Raji (cell line): ENCODE results near the gene STAMBPL1.

Experiments used
- POLR2A ChIP-seq: IDR thresholded peaks from 2 replicates; pipeline ENCODE4 v1.6.1; 2011; ENCODE audit warnings: low read depth, low read length, control low read depth; ENCODE audit not compliant: insufficient read depth

Gene STAMBPL1

GRCh38 chr10:88923520-88923919 is 43.5 kb downstream of the STAMBPL1 start:
- TF ChIP-seq POLR2A: no peak

DNA sequence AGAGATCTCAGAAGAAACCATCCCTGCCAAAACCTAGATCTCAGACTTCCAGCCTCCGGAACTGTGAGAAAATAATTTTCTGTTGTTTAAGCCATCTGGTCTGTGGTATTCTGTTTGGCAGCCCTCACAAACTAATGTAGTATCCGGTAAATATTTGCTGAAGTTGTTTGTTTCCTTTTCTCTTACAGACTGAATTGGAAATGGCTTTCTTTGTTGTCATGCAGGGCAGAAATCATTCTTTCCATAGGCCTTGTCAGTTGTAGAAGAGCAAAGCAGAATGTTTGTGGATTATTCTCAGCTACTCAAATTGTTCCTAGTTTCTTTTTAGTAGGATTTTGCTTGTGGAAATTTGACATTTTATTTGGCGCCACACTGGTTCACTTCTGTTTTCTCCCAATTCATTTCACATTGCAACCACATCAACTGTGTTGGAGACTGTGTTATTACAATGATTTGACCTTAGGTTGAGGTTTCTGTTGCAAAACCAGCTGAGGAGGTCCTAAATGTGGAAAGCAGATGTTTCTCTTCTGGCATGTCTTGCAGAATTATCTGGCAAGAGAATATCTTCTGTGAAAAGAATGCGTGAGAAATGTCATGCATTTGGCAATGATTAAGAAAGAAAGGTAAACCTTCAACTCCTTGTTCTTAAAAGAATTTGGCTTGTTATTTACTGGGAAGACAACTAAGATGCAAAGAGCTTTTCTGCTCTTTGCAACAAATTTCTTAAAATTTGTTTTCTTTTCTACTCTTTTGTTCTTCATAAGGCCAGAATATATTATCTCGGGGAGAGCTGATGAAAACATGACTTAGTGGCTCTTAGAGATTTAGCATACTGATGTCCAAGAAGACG is 46.7 kb downstream of the STAMBPL1 start:
- no peak for TF ChIP-seq POLR2A

DNA sequence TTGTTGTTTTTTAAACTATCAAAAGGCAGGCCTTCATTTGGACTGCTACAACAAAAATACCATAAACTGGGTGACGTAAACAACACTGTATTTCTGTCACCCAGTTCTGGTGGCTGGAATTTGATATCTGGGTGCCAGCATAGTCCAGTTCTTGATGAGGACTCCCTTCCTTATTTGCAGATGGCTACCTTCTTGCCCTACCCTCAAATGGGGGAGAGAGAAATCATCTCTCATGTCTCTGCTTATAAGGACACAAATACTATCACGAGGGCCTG is 47.3 kb downstream of the STAMBPL1 start:
- no peak for TF ChIP-seq POLR2A

DNA sequence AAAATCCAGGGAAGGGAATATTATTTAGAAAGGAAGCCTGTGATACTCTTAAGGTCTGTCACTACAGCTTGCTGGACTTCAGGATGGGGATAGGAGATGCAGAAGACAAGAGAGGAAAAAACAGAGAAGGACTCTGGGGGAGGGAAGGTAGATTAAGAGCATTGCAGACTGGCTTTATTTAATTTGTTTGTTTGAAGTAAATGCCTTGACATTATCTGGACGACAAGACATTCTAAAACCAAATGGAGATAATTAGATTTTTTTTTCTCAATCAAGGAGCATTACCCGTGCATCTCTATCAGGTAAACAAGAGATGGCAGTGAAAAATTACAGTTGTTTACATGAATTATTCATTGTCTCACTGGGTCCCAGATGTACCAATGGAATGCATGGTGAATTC is 48.2 kb downstream of the STAMBPL1 start:
- TF ChIP-seq POLR2A: no peak

- no peak for TF ChIP-seq POLR2A
Observed at GRCh38 chr10:88931548-88931947, 51.5 kb downstream of the STAMBPL1 start.

DNA sequence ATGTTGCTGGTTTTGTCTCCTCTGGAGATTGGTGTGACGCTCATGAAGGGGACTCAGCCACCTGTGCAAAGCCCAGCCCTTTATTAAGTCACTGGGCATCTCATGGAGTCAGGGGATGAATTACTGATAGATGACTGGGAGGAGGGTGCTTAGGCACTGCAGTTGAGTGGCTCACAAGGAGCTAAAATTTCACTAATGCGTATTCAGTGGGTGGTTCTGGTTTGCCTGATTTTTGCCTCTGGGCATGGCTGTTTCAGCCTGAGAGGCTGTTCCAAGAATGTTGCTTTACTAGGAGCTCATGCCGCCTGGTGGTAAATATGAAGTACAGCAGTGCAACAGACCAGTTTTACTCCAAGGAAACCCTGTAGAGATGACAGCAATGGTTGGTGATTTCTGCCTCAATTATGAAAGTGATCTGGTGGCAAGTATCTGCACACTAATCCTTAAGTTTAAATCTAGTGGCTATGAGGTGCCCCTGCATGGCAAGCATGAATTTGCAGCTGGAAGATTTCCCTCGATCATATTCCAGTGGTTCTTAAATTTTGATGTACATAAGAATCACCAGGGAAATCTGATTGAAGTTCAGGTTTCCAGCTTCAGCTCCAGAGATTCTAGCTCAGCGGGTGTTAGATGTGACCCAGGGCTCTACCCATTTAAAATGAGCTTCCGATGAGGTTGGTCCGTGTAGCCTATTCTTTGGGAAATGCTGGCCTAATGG is 52.7 kb downstream of the STAMBPL1 start:
- no peak for TF ChIP-seq POLR2A

GRCh38 chr10:88933564-88933963 is 53.5 kb downstream of the STAMBPL1 start:
- TF ChIP-seq POLR2A: no peak

DNA sequence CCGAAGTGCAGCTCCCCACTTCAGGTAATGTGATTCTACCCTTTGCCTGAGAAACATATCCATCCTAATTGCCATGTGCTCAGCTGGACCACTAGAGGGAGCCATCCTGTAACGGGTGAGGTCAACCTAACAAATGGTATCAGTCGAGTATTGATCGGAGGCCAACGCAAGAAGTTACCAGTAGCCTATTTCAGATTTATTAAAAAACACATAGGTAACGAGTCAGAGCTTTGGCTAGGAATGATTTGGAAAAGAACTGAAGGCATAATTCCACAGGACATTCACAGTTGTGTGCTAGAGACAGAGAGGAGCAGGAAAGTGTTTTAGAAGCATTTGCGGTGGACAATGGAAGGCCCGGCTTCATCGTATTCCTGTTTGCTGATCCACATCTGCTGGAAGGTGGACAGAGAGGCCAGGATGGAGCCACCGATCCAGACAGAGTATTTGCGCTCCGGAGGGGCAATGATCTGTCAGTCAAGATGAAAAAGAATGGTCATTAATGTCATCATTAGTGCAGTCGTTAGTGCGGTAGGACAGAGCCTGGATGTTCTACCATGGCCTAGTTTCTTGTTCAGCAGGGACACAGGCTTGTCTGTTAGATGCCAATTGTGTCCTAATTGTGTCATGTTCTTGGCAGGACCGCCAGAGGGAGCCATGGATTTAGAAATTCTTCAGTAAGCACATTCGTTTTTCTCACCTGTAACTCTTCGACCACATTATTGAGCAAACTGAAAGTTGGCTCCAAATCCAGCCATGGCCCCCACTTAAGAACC is 55.0 kb downstream of the STAMBPL1 start:
- no peak for TF ChIP-seq POLR2A

DNA sequence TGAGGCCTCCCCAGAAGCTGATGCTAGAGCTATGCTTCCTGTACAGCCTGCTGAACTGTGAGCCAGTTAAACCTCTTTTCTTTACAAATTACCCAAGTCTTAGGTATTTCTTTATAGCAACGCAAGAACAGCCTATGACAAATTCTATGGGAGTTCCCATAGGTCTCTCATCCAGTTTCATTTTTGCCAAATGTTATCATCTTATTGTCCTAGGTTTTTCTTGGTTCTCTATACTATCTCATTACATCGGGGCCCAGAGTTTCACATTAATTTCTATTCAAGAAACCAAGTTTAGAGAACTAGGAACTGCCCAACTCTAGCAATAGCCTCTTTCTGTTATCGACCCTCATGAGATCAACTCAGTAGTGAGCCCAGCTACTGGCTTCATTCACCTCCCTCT is 56.6 kb downstream of the STAMBPL1 start:
- no peak for TF ChIP-seq POLR2A

GRCh38 chr10:88938039-88938438 is 58.0 kb downstream of the STAMBPL1 start:
- TF ChIP-seq POLR2A: no peak

DNA sequence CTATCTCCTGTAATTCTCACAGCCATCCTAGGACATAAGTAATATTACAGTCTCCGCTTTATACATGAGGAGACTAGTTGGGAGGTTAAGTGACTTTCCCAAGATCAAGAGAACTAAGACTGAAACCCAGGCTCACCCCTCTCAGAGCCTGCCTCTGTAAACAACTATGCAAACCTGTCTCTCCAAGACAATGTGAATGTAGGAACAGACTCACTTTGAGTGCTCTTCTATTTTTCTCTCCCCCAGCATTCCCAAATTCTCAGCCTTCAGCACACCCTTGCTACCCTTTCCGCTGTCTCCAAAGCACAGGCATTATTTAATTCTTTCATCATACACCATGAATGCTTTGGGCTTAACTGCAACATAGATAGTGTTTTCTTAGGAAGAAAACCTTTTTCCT is 58.9 kb downstream of the STAMBPL1 start:
- no peak for TF ChIP-seq POLR2A

DNA sequence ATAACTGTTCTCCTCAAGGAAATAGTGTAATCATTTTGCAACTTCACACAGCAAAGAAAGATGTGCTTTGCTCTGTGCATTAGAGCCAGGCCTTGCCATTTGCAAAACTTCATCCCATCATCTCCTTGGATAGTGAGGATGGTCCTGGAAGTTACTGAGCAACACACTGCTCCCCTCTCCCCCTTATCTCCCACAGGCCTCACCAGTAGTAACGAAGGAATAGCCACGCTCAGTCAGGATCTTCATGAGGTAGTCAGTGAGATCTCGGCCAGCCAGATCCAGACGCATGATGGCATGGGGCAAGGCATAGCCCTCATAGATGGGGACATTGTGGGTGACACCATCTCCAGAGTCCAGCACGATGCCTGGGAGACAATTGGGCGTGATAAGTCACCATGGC is 61.0 kb downstream of the STAMBPL1 start:
- no peak for TF ChIP-seq POLR2A

GRCh38 chr10:88943778-88944177 is 63.7 kb downstream of the STAMBPL1 start:
- TF ChIP-seq POLR2A: no peak

- TF ChIP-seq POLR2A: no peak
Observed at GRCh38 chr10:88944813-88945212, 64.8 kb downstream of the STAMBPL1 start.

DNA sequence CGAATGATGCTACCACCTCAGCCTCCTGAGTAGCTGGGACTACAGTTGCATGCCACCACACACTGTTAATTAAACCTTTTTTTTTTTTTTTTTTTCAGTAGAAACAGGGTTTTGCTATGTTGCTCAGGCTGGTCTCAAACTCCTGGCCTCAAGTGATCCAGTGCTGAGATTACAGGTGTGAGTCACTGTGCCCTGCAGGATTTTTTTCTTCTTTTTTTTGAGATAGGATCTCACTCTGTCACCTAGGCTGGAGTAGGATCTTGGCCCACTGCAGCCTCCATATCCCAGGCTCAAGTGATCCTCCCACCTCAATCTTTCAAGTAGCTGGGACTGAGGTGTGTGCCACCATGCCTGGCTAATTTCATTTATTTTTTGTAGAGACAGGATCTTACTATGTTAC is 66.2 kb downstream of the STAMBPL1 start:
- no peak for TF ChIP-seq POLR2A
